ENCODE results near the gene DISC1. TPM values are rescaled to one million over a fixed set of nuclear protein-coding genes. Genes with fewer than 3 reads are reported as not detected.

The DISC1 gene
- total and polyA plus RNA-seq, 2 experiments from 2014 or later: 2.1 to 6.5 TPM

- Histone ChIP-seq H3K27me3 (ENCODE audit: insufficient read depth) (no peaks in the 10 kb centered on the region), H3K4me3 (no peak overlapping the region), H3K36me3 (ENCODE audit: insufficient read depth) (no peaks in the 10 kb centered on the region), H2AFZ (no peak overlapping the region), H3K4me1 (ENCODE audit: insufficient read depth) (peaks cover 13% of the 10 kb centered on the region), H3K79me2 (replicated peaks; ENCODE audit: insufficient read depth) (no peaks in the 10 kb centered on the region), H3K27ac (ENCODE audit: low read depth) (no peak overlapping the region), H3K9me2 (ENCODE audit: insufficient read depth) (peaks cover 7% of the 10 kb centered on the region; the same call in 1 of the 2 replicates), H3F3A (replicated peaks; ENCODE audit: low read depth) (no peaks in the 10 kb centered on the region), H4K20me1 (replicated peaks; ENCODE audit: insufficient read depth) (0 out of 2 replicates have a peak, but pooled peaks cover 3% of the 10 kb centered on the region), H3K4me2 (no peak overlapping the region)
- no peak for ATAC-seq
- TF ChIP-seq CTCF (conservative IDR thresholded peaks at IDR 0.05; ENCODE audit: low read depth in 2 of 2) (no peak), STAT1 (IDR thresholded peaks at IDR 0.05; ENCODE audit: unreplicated experiment) (no peak), EZH2phosphoT487 (IDR thresholded peaks at IDR 0.05; ENCODE audit: unreplicated experiment) (no peak), JUNB (IDR thresholded peaks at IDR 0.05; ENCODE audit: unreplicated experiment) (no peak), ZNF331 (CRISPR knock-in tag; IDR thresholded peaks at IDR 0.05; ENCODE audit: low read depth) (no peak), CREB1 (CRISPR knock-in tag; IDR thresholded peaks at IDR 0.05; ENCODE audit: low read depth) (no peak), POLR2AphosphoS5 (IDR thresholded peaks at IDR 0.05; ENCODE audit: low read depth) (no peak), EZH2 (IDR thresholded peaks at IDR 0.05; ENCODE audit: low read depth, unreplicated experiment) (no peak), NANOG (IDR thresholded peaks at IDR 0.05; ENCODE audit: borderline replicate concordance) (no peak)
- TF ChIP-seq, protein P1, sequence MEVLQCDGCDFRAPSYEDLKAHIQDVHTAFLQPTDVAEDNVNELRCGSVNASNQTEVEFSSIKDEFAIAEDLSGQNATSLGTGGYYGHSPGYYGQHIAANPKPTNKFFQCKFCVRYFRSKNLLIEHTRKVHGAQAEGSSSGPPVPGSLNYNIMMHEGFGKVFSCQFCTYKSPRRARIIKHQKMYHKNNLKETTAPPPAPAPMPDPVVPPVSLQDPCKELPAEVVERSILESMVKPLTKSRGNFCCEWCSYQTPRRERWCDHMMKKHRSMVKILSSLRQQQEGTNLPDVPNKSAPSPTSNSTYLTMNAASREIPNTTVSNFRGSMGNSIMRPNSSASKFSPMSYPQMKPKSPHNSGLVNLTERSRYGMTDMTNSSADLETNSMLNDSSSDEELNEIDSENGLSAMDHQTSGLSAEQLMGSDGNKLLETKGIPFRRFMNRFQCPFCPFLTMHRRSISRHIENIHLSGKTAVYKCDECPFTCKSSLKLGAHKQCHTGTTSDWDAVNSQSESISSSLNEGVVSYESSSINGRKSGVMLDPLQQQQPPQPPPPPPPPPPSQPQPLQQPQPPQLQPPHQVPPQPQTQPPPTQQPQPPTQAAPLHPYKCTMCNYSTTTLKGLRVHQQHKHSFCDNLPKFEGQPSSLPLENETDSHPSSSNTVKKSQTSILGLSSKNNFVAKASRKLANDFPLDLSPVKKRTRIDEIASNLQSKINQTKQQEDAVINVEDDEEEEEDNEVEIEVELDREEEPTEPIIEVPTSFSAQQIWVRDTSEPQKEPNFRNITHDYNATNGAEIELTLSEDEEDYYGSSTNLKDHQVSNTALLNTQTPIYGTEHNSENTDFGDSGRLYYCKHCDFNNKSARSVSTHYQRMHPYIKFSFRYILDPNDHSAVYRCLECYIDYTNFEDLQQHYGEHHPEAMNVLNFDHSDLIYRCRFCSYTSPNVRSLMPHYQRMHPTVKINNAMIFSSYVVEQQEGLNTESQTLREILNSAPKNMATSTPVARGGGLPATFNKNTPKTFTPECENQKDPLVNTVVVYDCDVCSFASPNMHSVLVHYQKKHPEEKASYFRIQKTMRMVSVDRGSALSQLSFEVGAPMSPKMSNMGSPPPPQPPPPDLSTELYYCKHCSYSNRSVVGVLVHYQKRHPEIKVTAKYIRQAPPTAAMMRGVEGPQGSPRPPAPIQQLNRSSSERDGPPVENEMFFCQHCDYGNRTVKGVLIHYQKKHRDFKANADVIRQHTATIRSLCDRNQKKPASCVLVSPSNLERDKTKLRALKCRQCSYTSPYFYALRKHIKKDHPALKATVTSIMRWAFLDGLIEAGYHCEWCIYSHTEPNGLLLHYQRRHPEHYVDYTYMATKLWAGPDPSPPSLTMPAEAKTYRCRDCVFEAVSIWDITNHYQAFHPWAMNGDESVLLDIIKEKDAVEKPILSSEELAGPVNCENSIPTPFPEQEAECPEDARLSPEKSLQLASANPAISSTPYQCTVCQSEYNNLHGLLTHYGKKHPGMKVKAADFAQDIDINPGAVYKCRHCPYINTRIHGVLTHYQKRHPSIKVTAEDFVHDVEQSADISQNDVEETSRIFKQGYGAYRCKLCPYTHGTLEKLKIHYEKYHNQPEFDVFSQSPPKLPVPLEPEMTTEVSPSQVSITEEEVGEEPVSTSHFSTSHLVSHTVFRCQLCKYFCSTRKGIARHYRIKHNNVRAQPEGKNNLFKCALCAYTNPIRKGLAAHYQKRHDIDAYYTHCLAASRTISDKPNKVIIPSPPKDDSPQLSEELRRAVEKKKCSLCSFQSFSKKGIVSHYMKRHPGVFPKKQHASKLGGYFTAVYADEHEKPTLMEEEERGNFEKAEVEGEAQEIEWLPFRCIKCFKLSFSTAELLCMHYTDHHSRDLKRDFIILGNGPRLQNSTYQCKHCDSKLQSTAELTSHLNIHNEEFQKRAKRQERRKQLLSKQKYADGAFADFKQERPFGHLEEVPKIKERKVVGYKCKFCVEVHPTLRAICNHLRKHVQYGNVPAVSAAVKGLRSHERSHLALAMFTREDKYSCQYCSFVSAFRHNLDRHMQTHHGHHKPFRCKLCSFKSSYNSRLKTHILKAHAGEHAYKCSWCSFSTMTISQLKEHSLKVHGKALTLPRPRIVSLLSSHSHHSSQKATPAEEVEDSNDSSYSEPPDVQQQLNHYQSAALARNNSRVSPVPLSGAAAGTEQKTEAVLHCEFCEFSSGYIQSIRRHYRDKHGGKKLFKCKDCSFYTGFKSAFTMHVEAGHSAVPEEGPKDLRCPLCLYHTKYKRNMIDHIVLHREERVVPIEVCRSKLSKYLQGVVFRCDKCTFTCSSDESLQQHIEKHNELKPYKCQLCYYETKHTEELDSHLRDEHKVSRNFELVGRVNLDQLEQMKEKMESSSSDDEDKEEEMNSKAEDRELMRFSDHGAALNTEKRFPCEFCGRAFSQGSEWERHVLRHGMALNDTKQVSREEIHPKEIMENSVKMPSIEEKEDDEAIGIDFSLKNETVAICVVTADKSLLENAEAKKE (CRISPR knock-in tag; IDR thresholded peaks at IDR 0.05): no peak
- Mint-ChIP-seq H3K27ac (no peak overlapping the region), H3K9me3 (peaks cover 3% of the 10 kb centered on the region; the same call in 2 of the 3 replicates), H3K4me1 (peaks cover 17% of the 10 kb centered on the region), H3K27me3 (ENCODE audit: insufficient read depth, low read depth, poor library complexity) (peaks cover 8% of the 10 kb centered on the region), H3K36me3 (ENCODE audit: low read depth) (peaks cover 5% of the 10 kb centered on the region), H3K4me3 (no peak overlapping the region)
- no peak for DNase-seq (ENCODE audit: low spot score)
These were observed 300.3 kb downstream of the DISC1 start for GRCh38 chr1:231926933-231927332.
